Kidney (tissue), 14 donors: ENCODE results near the gene ZNF473. TPM values are rescaled to one million over a fixed set of nuclear protein-coding genes. Genes with fewer than 3 reads are reported as not detected.

ENCODE experiments used
- DNase-seq, 5 donors: peaks; one replicate each; pipeline ENCODE4 v3.0.0-alpha.2; 2013 to 2020
- FAIRE-seq: peaks from 2 replicates; lab custom pipeline; 2012; peaks lifted over from hg19 to GRCh38; lab: Jason Lieb, UNC
- H3K27ac ChIP-seq, 2 donors: one replicate each; pipeline ENCODE4 v1.7.0; 2013; ENCODE audit warnings: low read depth in 2 of 2, low read length in 2 of 2, inconsistent platforms in 1 of 2
- H3K27me3 ChIP-seq: one replicate; pipeline ENCODE4 v1.7.1; 2013; ENCODE audit warnings: low read length, inconsistent platforms; ENCODE audit not compliant: control insufficient read depth, insufficient read depth
- H3K36me3 ChIP-seq, 3 donors: one replicate each; pipeline versions ENCODE4 v1.7.0 to v1.7.1; 2013; ENCODE audit warnings: low read length in 3 of 3, control low read depth in 1 of 3, inconsistent platforms in 1 of 3; ENCODE audit not compliant: insufficient read depth in 3 of 3, control insufficient read depth in 2 of 3
- H3K4me1 ChIP-seq, 3 donors: one replicate each; pipeline versions ENCODE4 v1.7.0 to v1.7.1; 2013; ENCODE audit warnings: low read length in 3 of 3, inconsistent platforms in 1 of 3, low read depth in 1 of 3; ENCODE audit not compliant: control insufficient read depth in 2 of 3, insufficient read depth in 2 of 3
- H3K4me3 ChIP-seq, 3 donors: one replicate each; pipeline versions ENCODE4 v1.7.0 to v1.8.1; 2013; ENCODE audit warnings: low read length in 3 of 3, control low read depth in 1 of 3, inconsistent platforms in 1 of 3
- H3K9ac ChIP-seq, 3 donors: one replicate each; pipeline versions ENCODE4 v1.7.0 to v1.7.1; 2013; ENCODE audit warnings: low read length in 3 of 3, control low read depth in 1 of 3, inconsistent platforms in 1 of 3
- H3K9me3 ChIP-seq, 3 donors: one replicate each; pipeline versions ENCODE4 v1.7.0 to v1.7.1; 2013; ENCODE audit warnings: low read length in 3 of 3, control low read depth in 1 of 3, inconsistent platforms in 1 of 3; ENCODE audit not compliant: control insufficient read depth in 2 of 3, insufficient read depth in 1 of 3
- CTCF ChIP-seq: IDR thresholded peaks from 3 replicates; pipeline ENCODE4 v1.5.1; 2012; ENCODE audit warnings: mild to moderate bottlenecking, moderate library complexity, borderline replicate concordance; ENCODE audit not compliant: insufficient read depth; ENCODE audit errors: extremely low read depth
- intact Hi-C: fragments of 100-400 bp; cut with DNase I; formaldehyde crosslinking; loops from one replicate; pipeline ENCODE4 v1.11.1; 2022
- polyA plus RNA-seq: library from polyadenylated mRNA; stranded (reverse); fragments of 350-450 nt; fragmentation: Illumina TruSeq; extraction: RNeasy Lipid Tissue Mini Kit (QIAGEN cat#74804); gene quantifications from one replicate; pipeline ENCODE4 v1.2.3, GENCODE V29; 2014; ENCODE audit warnings: low read depth, low replicate concordance; ENCODE audit not compliant: insufficient read depth
- total RNA-seq: library from RNA; stranded (reverse); fragmentation: NEBNext Ultra II Directional; extraction: Animal tissue kit (Norgen Biotek cat#: 25700); gene quantifications from one replicate; pipeline ENCODE4 v1.2.1, GENCODE V29; 2021
- donor health status: control.
- donor health status: control.
- donor health status: control.
- donor health status: control.
- donor health status: control.
- donor health status: DM: yes; HTN: yes; CAD: no.
- donor health status: Normal renal cell carcinoma (clear cell type).

The ZNF473 gene
- total and polyA plus RNA-seq, 2 donors from 2014 or later: 2.6 to 10.7 TPM

GRCh38 chr19:50016225-50016807 lies 9.5 kb upstream of the ZNF473 start:
- no peaks in the 10 kb centered on the region for H3K9me3 ChIP-seq
- intact Hi-C loops: no loop called here
- H3K36me3 ChIP-seq: peaks cover 4 to 39% (median 31%) of the 10 kb centered on the region in 3 donors
- no peak overlapping the region for H3K27ac ChIP-seq
- H3K4me3 ChIP-seq: no peak overlapping the region
- no peak overlapping the region for H3K9ac ChIP-seq
- no peaks in the 10 kb centered on the region for H3K27me3 ChIP-seq
- FAIRE-seq (no peak), DNase-seq (no peak)
- no peak for TF ChIP-seq CTCF
- peaks cover 0 to 3% (median 0%) of the 10 kb centered on the region in 3 donors for H3K4me1 ChIP-seq

GRCh38 chr19:50020481-50020880 lies 5.3 kb upstream of the ZNF473 start:
- TF ChIP-seq CTCF: no peak
- Histone ChIP-seq H3K9ac (no peak overlapping the region), H3K27me3 (no peaks in the 10 kb centered on the region), H3K9me3 (no peaks in the 10 kb centered on the region), H3K27ac (no peak overlapping the region), H3K4me1 (peaks cover 0 to 12% (median 10%) of the 10 kb centered on the region in 3 donors), H3K4me3 (no peak overlapping the region), H3K36me3 (peaks cover 2 to 26% (median 16%) of the 10 kb centered on the region in 3 donors)
- intact Hi-C loops: no loop called here
- FAIRE-seq (no peak), DNase-seq (no peak)

- DNase-seq: no peak
- FAIRE-seq: no peak
- Histone ChIP-seq H3K27me3 (no peaks in the 10 kb centered on the region), H3K9me3 (no peaks in the 10 kb centered on the region), H3K27ac (peak overlapping the region in 1 of 2 donors; percentile 60), H3K9ac (no peak overlapping the region), H3K4me3 (no peak overlapping the region), H3K36me3 (peaks cover 0 to 12% (median 7%) of the 10 kb centered on the region in 3 donors), H3K4me1 (peaks cover 0 to 14% (median 12%) of the 10 kb centered on the region in 3 donors)
- no peak for TF ChIP-seq CTCF
- intact Hi-C loops: no loop called here
These were observed 3.0 kb upstream of the ZNF473 start for GRCh38 chr19:50022823-50023222.

DNA sequence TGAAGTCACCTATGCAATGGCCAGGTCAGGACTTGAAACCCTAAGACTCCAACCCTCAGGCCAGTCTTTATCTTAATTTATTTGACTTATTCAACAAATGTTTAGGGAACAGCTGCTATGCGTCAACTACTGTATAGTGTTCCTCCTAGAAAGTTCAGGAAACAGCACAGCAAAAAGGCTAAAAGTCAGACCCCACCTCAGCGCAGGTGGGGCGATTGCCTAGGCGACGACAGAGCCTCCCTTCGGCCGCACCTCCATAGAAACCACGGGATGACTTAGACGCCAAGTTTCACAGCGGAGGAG lies 1.1 kb upstream of the ZNF473 start:
- no peak for FAIRE-seq
- TF ChIP-seq CTCF: no peak
- H3K27ac ChIP-seq: peak overlapping the region; percentile 94 to 97
- no peak for DNase-seq
- no peaks in the 10 kb centered on the region for H3K9me3 ChIP-seq
- intact Hi-C loops: no loop called here
- H3K27me3 ChIP-seq: no peaks in the 10 kb centered on the region
- peak overlapping the region; percentile 84 to 98 (median 98) for H3K4me3 ChIP-seq
- peaks cover 0 to 14% (median 12%) of the 10 kb centered on the region in 3 donors for H3K4me1 ChIP-seq
- peaks cover 0 to 4% (median 0%) of the 10 kb centered on the region in 3 donors for H3K36me3 ChIP-seq
- peak overlapping the region; percentile 63 to 98 (median 97) for H3K9ac ChIP-seq
